GM18870 (cell line): ENCODE measurements around the gene TRMO.

ENCODE experiments used
- ATAC-seq: cut with Tn5 transposase; IDR thresholded peaks from one replicate; pipeline ENCODE4 v1.9.1; 2021; ENCODE audit warnings: moderate library complexity; ENCODE audit not compliant: unreplicated experiment

Gene TRMO

GRCh38 chr9:97940233-97940632 lies 17.9 kb upstream of the TRMO start:
- ATAC-seq = no peak

DNA sequence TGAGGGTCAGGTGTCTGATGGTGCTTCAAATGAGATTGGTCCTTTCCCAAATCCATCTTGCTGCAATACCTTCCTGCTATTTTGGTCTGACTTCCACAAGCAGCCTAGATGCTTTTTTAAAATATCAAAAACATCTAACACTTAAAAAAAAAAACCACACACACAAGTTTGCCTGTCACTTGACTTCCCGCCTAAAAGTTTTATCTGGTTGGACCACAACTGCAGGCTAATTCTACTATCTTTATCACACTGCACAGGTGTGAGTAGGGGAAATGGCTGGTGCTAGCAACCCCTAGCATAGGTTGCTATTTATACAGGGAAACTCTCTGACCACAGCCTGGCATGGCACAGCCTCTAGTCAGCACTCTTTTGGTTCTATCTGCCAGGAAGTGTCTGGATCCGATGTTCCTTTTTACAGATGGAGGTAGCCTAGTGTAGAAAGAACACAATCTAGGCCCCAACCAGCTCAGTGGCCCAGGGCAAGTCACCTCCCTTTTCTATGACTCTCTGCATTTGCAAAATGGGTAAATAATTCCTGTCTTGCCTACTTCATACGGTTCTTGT lies 15.9 kb upstream of the TRMO start, which contains the start of gene HEMGN:
Gene HEMGN (minus strand): TSS at position 92 of the 564 bp plus-strand sequence. CDS start 36 bp downstream, at position 56.
- no peak for ATAC-seq

DNA sequence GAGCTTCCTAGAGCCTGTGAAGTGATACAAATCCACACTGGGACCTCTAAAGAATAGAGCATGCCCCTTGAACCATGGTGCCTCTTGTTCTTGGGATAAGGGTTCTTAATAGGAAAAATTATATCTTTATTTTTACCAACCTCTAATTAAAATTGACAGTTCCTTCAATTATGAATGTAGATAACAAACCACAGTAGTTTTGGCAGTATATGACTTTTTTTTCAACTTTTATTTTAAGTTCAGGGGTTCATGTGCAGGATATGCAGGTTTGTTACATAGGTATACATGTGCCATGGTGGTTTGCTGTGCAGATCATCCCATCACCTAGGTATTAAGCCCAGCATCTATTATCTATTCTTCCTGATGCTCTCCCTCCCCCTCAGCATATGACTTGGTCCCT lies 14.7 kb upstream of the TRMO start:
- ATAC-seq = no peak

DNA sequence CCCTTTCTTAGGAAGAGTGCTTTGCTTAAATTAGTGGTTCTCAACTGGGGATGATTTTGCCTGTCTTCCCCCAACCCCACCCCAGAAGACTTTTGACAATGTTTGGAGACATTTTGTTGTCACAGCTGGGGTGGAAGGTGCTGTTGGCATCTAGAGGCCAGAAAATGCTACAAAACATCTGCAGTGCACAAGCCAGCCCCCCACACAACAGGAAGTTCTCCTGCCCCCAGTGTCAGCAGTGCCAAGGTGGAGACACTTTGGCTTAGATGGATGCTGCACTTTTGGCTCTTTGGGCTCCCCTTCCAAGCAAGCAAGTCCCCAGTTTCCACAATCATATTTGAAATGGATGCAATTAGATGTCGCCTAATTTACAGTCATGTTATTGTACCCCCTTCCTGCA lies 13.0 kb upstream of the TRMO start:
- no peak for ATAC-seq

DNA sequence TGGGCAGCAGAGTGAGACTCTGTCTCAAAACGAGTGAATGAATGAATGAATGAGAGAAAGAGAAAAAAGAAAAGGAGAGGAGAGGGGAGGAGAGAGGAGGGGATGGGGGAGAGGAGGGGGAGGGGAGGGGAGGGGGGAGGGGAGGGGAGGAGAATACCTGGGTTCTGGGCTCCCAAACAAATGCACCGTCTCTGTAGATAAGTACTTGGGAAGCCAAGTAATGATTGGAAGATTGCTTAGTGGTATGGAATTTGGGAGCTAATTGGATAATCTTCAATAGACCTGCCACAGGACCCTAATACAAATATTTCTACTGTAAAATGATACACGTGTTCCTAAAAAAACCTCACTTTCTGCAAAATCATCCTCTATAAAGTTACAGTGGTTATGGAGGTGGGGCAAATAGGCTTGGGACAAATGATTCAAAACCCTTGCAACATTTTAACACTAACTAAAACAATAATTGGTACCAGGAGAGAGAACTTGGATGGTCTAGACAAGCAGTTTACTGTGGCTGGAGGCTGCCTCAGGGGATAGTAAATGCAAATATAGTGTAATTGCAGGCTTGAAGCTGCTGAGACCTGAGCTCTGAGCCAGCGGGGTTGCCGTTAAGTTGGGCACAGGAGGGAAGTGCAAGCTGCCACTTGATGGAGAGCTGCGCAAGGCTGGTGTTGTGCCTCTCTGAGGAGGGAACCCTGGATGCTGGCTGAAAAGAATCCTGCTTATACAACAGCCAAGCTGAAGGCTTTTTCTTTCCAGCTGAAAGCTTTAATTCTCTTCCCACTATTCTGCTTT lies 12.2 kb upstream of the TRMO start:
- no peak for ATAC-seq

DNA sequence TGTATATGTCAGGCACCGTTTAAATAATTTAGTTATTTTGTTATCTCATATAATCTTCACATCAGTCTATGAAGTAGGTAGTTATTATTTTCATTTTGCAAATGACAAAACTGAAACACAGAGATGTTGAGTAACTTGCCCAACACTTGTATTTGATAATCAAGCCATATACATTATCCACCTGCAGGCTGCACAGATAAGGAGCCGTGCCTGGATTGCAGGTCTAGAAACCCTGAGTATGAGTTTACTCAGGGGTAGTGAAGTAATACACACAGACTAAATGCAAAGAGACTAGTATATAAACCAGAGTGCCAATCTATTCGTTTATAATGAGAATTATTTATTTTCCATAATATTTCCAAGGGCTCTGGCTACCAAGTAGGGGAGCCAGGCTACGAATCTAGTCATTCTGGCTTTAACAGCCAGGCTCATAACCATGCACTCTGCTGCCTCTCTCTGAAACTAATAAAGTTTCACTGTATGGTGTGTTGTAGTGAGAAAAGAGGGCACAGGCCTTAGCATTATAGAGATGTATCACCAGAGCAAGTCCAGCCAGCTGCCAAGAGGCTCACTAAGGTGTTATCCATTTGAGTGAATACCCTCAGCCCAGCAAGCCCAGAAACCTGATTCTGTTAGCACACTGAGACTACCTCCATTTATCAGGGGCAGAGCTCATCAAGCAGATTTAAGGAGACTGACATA lies 11.1 kb upstream of the TRMO start:
- no peak for ATAC-seq

- ATAC-seq = no peak
These were observed 8.7 kb upstream of the TRMO start for GRCh38 chr9:97930972-97931371.

GRCh38 chr9:97928986-97929604 lies 6.8 kb upstream of the TRMO start:
- no peak for ATAC-seq

GRCh38 chr9:97925497-97926334 lies 3.4 kb upstream of the TRMO start:
- ATAC-seq = no peak

GRCh38 chr9:97924386-97924785 lies 2.1 kb upstream of the TRMO start:
- no peak for ATAC-seq

DNA sequence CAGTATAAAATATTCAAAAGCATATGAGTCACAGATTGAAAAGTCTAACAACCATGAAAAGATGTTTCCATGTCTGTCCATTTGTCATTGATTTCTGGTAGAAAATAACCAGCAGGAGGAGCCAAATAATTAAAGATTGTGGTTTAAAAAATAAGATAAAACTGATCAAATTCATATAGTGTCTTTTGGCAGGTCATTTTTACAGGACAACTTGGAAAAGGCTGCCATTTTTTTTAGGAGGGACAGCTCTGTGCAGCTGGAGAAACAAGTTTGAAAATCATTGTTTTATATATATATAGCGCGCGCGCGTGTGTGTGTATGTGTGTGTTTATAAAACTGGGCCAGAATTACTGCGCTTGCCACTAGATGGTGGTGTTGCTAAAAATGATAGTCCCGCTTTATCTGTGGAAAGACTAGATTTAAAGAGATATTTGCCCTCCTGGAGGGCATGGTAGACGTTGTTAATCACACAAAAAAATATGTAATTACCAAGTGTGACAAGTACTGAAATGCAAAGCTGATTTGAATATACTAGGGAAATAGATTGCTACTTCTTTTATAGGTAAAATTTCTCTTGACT lies 1.3 kb upstream of the TRMO start:
- peak; percentile 32 for ATAC-seq

GRCh38 chr9:97919217-97919813 lies 3.0 kb downstream of the TRMO start:
- no peak for ATAC-seq

DNA sequence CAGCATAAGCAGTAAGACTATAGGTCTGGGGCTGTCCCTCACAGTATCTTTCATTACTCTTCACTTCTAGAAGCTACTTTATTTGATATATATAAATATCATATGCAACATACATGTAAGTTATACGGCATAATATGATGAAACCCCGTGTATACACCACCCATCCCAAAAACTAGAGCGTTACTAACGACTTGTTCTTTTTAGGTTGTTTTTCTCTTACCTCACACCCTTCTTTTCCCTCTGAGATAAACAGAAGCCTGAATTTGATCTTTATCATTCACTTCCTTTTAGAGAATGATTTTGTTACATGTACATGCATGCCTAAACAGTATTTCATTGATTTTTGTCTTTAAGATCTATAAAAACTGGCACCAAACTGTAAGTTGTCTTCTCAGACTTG lies 3.7 kb downstream of the TRMO start:
- no peak for ATAC-seq

- ATAC-seq = no peak
These were observed 10.3 kb downstream of the TRMO start for GRCh38 chr9:97911970-97912369.

DNA sequence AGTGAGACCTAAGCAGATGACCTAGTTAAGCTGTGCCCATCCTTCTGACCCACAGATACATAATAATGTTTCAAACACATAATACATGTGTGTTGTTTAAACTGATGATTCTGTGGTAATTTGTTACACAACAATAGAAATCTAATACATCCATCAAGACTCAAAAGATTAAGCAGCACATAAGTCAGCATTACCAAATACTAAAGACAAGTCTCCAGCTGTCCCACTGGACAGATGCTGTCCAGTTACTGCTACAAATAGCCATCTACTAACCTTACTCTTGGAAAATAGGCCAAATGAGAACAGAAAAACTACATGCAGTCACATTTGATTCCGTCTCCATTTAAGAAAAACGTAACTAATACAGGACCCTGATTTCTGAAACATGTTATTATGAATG lies 10.8 kb downstream of the TRMO start:
- no peak for ATAC-seq

- ATAC-seq = no peak
These were observed 11.9 kb downstream of the TRMO start for GRCh38 chr9:97910357-97910756.

DNA sequence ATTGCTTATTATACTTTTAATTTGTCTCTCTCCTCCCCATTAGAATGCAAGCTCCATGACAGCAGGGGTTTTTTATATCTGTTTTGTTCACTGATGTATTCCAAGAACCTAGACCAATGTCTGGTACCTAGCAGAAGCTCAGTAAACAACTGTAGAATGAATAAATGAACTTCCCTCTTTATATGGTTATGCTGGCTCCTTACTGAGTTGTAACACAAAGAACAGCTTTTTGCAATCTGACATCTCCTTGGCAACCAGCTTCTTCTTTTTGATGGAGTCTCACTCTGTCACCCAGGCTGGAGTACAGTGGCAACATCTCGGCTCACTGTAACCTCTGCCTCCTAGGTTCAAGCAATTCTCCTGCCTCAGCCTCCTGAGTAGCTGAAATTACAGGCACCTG lies 13.6 kb downstream of the TRMO start:
- ATAC-seq = no peak

GRCh38 chr9:97907632-97908031 lies 14.7 kb downstream of the TRMO start:
- no peak for ATAC-seq

DNA sequence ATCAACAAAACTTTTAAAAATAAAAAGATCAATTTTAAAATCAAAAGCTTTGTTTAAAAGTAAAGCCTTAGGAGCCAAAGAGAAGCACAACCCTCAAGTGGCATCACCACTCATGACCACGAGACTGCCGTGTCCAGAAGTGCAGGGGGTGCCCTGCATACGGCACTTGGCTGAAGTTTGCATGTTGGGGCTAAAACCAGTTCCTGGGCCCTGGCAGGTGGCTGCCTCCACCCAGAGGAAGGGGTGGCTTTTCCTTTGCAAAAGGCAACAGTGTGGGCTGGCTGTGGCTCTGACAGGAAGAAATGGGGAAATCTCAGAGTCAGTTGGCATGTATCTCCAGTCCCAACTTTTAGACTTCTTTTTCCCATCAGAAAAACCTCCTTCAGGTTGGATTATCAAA lies 15.3 kb downstream of the TRMO start:
- ATAC-seq = no peak

GRCh38 chr9:97906236-97906831 lies 16.0 kb downstream of the TRMO start:
- ATAC-seq = no peak
